ENCODE measurements around the gene PHLDB2. TPM values are rescaled to one million over a fixed set of nuclear protein-coding genes. Genes with fewer than 3 reads are reported as not detected.

Gene PHLDB2
- total RNA-seq, 1 experiment from 2014 or later = 143 TPM

- Histone ChIP-seq H3K4me2 (ENCODE audit: low read length) (no peak overlapping the region), H3K9ac (ENCODE audit: low read length) (no peak overlapping the region), H3K9me2 (ENCODE audit: insufficient read depth) (no peaks in the 10 kb centered on the region), H3K4me3 (replicated peaks in 1 of 2; ENCODE audit: low read depth in 1 of 2, low read length in 2 of 2) (no peak overlapping the region), H3K27me3 (ENCODE audit: insufficient read depth, low read length) (no peaks in the 10 kb centered on the region), H2AFZ (ENCODE audit: low read depth, low read length, poor library complexity, severe bottlenecking) (no peak overlapping the region), H3K27ac (ENCODE audit: low read depth, low read length) (peak overlapping the region; percentile 75), H4K20me1 (ENCODE audit: insufficient read depth) (no peaks in the 10 kb centered on the region), H3K79me2 (ENCODE audit: insufficient read depth, low read length) (no peaks in the 10 kb centered on the region), H3K4me1 (ENCODE audit: control insufficient read depth in 1 of 2, insufficient read depth in 2 of 2, low read length in 2 of 2) (peaks cover 29 to 38% of the 10 kb centered on the region in 2 experiments), H3K9me3 (ENCODE audit: control insufficient read depth in 1 of 2, insufficient read depth in 1 of 2, low read depth in 1 of 2, low read length in 2 of 2) (no peaks in the 10 kb centered on the region), H3K36me3 (ENCODE audit: control insufficient read depth in 1 of 2, insufficient read depth in 2 of 2, low read length in 2 of 2) (peaks cover 16 to 44% of the 10 kb centered on the region in 2 experiments; a peak in 3 of 4 replicates)
- no peak for TF ChIP-seq POLR2AphosphoS5 (IDR thresholded peaks at IDR 0.05; ENCODE audit: low read depth, low read length)
- TF ChIP-seq CBX3 (IDR thresholded peaks at IDR 0.05; ENCODE audit: low read depth) = no peak
- TF ChIP-seq SP1 (IDR thresholded peaks at IDR 0.05; ENCODE audit: low read depth) = no peak
- no peak for TF ChIP-seq JUND (IDR thresholded peaks at IDR 0.05)
- TF ChIP-seq CTCF (IDR thresholded peaks at IDR 0.05 in 2 of 3, conservative IDR thresholded peaks at IDR 0.05 in 1 of 3; ENCODE audit: borderline replicate concordance in 1 of 3, insufficient read depth in 1 of 3, low read depth in 2 of 3, low read length in 2 of 3) = no peak
- no peak for TF ChIP-seq SIN3A (IDR thresholded peaks at IDR 0.05; ENCODE audit: low read depth)
- TF ChIP-seq, protein P1, sequence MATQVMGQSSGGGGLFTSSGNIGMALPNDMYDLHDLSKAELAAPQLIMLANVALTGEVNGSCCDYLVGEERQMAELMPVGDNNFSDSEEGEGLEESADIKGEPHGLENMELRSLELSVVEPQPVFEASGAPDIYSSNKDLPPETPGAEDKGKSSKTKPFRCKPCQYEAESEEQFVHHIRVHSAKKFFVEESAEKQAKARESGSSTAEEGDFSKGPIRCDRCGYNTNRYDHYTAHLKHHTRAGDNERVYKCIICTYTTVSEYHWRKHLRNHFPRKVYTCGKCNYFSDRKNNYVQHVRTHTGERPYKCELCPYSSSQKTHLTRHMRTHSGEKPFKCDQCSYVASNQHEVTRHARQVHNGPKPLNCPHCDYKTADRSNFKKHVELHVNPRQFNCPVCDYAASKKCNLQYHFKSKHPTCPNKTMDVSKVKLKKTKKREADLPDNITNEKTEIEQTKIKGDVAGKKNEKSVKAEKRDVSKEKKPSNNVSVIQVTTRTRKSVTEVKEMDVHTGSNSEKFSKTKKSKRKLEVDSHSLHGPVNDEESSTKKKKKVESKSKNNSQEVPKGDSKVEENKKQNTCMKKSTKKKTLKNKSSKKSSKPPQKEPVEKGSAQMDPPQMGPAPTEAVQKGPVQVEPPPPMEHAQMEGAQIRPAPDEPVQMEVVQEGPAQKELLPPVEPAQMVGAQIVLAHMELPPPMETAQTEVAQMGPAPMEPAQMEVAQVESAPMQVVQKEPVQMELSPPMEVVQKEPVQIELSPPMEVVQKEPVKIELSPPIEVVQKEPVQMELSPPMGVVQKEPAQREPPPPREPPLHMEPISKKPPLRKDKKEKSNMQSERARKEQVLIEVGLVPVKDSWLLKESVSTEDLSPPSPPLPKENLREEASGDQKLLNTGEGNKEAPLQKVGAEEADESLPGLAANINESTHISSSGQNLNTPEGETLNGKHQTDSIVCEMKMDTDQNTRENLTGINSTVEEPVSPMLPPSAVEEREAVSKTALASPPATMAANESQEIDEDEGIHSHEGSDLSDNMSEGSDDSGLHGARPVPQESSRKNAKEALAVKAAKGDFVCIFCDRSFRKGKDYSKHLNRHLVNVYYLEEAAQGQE (IDR thresholded peaks at IDR 0.05; ENCODE audit: low read depth) = no peak
- TF ChIP-seq TCF7L2 (IDR thresholded peaks at IDR 0.05; ENCODE audit: borderline replicate concordance, extremely low read depth, insufficient read depth, insufficient read length) = no peak
- no peak for TF ChIP-seq EZH2phosphoT487 (IDR thresholded peaks at IDR 0.05; ENCODE audit: borderline replicate concordance)
- TF ChIP-seq ELF1 (IDR thresholded peaks at IDR 0.05; ENCODE audit: borderline replicate concordance, low read depth) = no peak
- no peak for TF ChIP-seq RAD21 (IDR thresholded peaks at IDR 0.05; ENCODE audit: low read depth)
- TF ChIP-seq EGR1 (IDR thresholded peaks at IDR 0.05; ENCODE audit: low read depth) = no peak
- TF ChIP-seq, protein P2, sequence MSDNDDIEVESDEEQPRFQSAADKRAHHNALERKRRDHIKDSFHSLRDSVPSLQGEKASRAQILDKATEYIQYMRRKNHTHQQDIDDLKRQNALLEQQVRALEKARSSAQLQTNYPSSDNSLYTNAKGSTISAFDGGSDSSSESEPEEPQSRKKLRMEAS (IDR thresholded peaks at IDR 0.05) = no peak
- TF ChIP-seq ZNF274 (IDR thresholded peaks at IDR 0.05; ENCODE audit: low read depth, low read length) = no peak
- TF ChIP-seq EZH2 (IDR thresholded peaks at IDR 0.05) = no peak
- DNase-seq (ENCODE audit: low read depth, low spot score) = no peak
- ATAC-seq = no peak
- intact Hi-C loops (cut with micrococcal nuclease) = no loop called here
- ChIA-PET POLR2A (interaction anchor here (1.4 kb wide), 1 partner anchor 11 kb away, joined by 3 read pairs; no protein-coding TSS in a partner anchor), RAD21 (ENCODE audit: low non-redundant PET in 1 of 2, low total read pairs in 2 of 2, uncharacterized antibody in 2 of 2, unreplicated experiment in 2 of 2) (no interaction called here), CTCF (no interaction called here)
- BruUV-seq (replicated peaks) = no TSS peak
Measured at GRCh38 chr3:111948786-111949185, 89.7 kb downstream of the PHLDB2 start.
